Hepatocyte (in vitro differentiated cells): ENCODE measurements around the gene PDE4D.

Experiments
- EZH2phosphoT487 ChIP-seq: fragments of 200-600 bp; sonication (generic); IDR thresholded peaks from one replicate; pipeline ENCODE4 v1.6.1; 2018; ENCODE audit warnings: antibody characterized with exemption, mild to moderate bottlenecking, low read depth, moderate library complexity; ENCODE audit not compliant: unreplicated experiment, severe bottlenecking
- TF ChIP-seq, protein P1 (sequence below): fragments of 200-600 bp; sonication (generic); IDR thresholded peaks from 2 replicates; pipeline ENCODE4 v1.5.1; 2016; ENCODE audit warnings: antibody characterized with exemption, mild to moderate bottlenecking; ENCODE audit not compliant: poor library complexity

DNA sequence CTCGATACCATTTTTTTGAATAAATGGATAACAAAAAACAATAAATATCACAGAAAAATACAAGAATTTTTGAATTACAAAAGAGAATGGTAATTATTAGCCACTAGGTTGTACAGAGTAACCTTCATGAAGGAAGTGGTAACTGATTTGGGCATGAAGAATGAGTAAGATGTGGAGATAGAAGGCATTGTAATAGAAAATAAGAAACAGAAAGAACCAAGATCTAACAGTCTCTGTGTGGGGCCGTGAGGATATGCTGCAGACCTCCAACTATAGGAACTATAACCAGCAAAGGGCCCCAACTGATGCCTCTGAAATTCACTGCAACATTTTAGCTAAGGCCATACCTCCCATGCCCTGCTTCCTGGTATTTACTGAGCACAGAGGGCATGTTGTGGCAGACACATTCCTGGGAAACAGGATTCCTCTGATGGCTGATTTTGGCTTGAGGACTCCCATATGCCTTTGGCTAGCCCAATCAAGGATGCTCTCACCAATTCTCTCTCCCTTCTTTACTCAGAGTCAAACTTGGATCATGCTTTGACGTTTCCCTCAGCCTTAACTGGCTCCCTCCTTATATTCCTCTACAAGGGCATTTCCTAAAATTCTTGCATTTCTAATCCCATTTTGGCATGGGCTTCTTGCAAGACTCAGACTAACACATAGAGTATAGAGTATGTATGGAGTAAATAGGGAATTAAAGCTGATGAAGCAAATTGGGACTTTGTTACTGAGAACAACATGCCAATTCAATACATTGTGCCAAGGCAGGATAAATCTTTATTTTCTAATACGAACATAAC is 208.9 kb downstream of the PDE4D start:
- TF ChIP-seq EZH2phosphoT487, result no peak
- TF ChIP-seq, protein P1, sequence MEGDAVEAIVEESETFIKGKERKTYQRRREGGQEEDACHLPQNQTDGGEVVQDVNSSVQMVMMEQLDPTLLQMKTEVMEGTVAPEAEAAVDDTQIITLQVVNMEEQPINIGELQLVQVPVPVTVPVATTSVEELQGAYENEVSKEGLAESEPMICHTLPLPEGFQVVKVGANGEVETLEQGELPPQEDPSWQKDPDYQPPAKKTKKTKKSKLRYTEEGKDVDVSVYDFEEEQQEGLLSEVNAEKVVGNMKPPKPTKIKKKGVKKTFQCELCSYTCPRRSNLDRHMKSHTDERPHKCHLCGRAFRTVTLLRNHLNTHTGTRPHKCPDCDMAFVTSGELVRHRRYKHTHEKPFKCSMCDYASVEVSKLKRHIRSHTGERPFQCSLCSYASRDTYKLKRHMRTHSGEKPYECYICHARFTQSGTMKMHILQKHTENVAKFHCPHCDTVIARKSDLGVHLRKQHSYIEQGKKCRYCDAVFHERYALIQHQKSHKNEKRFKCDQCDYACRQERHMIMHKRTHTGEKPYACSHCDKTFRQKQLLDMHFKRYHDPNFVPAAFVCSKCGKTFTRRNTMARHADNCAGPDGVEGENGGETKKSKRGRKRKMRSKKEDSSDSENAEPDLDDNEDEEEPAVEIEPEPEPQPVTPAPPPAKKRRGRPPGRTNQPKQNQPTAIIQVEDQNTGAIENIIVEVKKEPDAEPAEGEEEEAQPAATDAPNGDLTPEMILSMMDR, result no peak
